GM19239 (cell line): ENCODE data around the gene BGLAP.

Experiments used
- DNase-seq: peaks from one replicate; pipeline ENCODE4 v3.0.0; 2011; ENCODE audit warnings: low spot score; ENCODE audit not compliant: insufficient read length
- FAIRE-seq: peaks from 2 replicates; lab custom pipeline; 2011; peaks lifted over from hg19 to GRCh38; lab: Jason Lieb, UNC

BGLAP gene

GRCh38 chr1:156249593-156249992 is 7.6 kb downstream of the BGLAP start:
- no peak for DNase-seq
- FAIRE-seq, result no peak

GRCh38 chr1:156251527-156251926 is 9.5 kb downstream of the BGLAP start:
- DNase-seq (no peak), FAIRE-seq (no peak)

- FAIRE-seq (no peak), DNase-seq (no peak)
Measured at GRCh38 chr1:156253634-156254033, 11.7 kb downstream of the BGLAP start.

GRCh38 chr1:156257711-156258110 is 15.7 kb downstream of the BGLAP start:
- FAIRE-seq, result no peak

GRCh38 chr1:156258859-156259258 is 16.9 kb downstream of the BGLAP start:
- FAIRE-seq (no peak), DNase-seq (no peak)

More at GRCh38 chr1:156257711-156258110, 15.7 kb downstream of the BGLAP start:
- no peak for DNase-seq

- FAIRE-seq (no peak), DNase-seq (no peak)
Measured at GRCh38 chr1:156259805-156260204, 17.8 kb downstream of the BGLAP start.

GRCh38 chr1:156260896-156261295 is 18.9 kb downstream of the BGLAP start:
- DNase-seq (no peak), FAIRE-seq (no peak)

GRCh38 chr1:156262461-156263287 is 20.7 kb downstream of the BGLAP start:
- DNase-seq (no peak), FAIRE-seq (no peak)

- no peak for FAIRE-seq
- no peak for DNase-seq
Measured at GRCh38 chr1:156263288-156263655, 21.3 kb downstream of the BGLAP start.

- DNase-seq, result no peak
- FAIRE-seq, result no peak
Measured at GRCh38 chr1:156266051-156266450, 24.1 kb downstream of the BGLAP start.

- FAIRE-seq, result no peak
- no peak for DNase-seq
Measured at GRCh38 chr1:156268336-156268735, 26.4 kb downstream of the BGLAP start.

GRCh38 chr1:156270314-156270713 is 28.3 kb downstream of the BGLAP start:
- FAIRE-seq (no peak), DNase-seq (no peak)

GRCh38 chr1:156276532-156276931 is 34.5 kb downstream of the BGLAP start:
- DNase-seq (no peak), FAIRE-seq (no peak)

GRCh38 chr1:156276966-156277381 is 35.0 kb downstream of the BGLAP start:
- no peak for DNase-seq
- FAIRE-seq, result no peak

- DNase-seq (no peak), FAIRE-seq (no peak)
Measured at GRCh38 chr1:156279837-156280236, 37.9 kb downstream of the BGLAP start.

- FAIRE-seq (no peak), DNase-seq (no peak)
Measured at GRCh38 chr1:156281281-156281680, 39.3 kb downstream of the BGLAP start.

GRCh38 chr1:156281693-156282478 is 39.9 kb downstream of the BGLAP start:
- DNase-seq, result no peak

GRCh38 chr1:156282479-156283222 is 40.7 kb downstream of the BGLAP start, which contains the start of gene SMG5:
TSS of gene SMG5 (minus strand) at chr1:156282825. CDS start at chr1:156282680, 145 bp downstream.
- DNase-seq (peak; percentile 91), FAIRE-seq (peak; percentile 99)

More at GRCh38 chr1:156281693-156282478, 39.9 kb downstream of the BGLAP start:
- peak; percentile 86 for FAIRE-seq

- no peak for DNase-seq
- FAIRE-seq, result peak; percentile 11
Measured at GRCh38 chr1:156283521-156283920, 41.5 kb downstream of the BGLAP start.

GRCh38 chr1:156284112-156284511 is 42.1 kb downstream of the BGLAP start, which contains the start of gene TMEM79:
TSS of gene TMEM79 (plus strand) at chr1:156284325. CDS start at chr1:156285227, 902 bp downstream.
- DNase-seq, result no peak
- FAIRE-seq, result no peak
